Measurements from ENCODE around the gene LY6G6C.

LY6G6C gene

DNA sequence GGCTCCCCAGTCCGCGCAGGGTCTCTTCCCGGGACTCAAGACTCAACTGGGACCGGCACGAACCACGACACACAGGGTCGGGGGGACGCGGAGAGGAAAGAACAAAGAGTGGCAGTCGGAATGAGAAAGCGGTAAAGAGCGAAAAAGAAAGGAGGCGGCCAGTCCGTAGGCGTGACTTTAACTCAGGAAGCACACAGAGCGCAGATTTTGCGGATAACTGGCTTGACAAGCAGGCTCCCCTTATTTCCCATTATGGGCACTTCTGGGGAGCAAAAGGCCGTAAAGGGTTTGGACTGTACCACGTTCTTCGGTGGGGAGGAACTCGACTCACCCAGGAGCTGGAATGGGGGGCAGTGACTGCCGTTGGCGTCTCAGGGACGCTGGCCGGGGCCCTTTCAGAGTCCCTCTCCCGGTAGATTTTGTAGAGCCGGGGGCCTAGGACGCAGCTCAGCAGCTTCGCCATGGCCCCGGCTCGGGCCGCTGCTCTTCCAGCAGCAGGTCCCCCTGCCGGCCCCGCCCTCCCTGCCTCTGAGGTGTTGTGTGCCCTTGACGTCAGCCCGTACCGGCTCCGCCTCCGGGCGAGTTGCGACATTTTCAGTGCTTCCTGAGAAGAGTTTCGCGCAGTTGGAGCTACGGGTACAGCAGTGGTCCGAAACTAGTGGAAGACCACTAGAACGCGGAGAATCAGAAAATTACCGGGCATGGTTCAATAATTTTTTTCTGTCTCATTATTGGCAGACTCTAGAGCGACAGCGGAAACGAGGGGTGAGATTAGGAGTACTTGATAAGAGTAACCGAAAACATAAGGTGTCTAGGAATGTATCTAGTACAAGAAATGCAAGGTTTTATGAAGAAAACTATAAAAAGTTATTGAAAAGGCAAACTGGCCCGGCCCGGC lies 18.5 kb downstream of the LY6G6C start, which contains the start of gene ABHD16A:
ABHD16A (minus strand) TSS at position 506 of the 898 bp plus-strand sequence; CDS start at position 463, 43 bp downstream.
- DNase-seq = peak; percentile 98

DNA sequence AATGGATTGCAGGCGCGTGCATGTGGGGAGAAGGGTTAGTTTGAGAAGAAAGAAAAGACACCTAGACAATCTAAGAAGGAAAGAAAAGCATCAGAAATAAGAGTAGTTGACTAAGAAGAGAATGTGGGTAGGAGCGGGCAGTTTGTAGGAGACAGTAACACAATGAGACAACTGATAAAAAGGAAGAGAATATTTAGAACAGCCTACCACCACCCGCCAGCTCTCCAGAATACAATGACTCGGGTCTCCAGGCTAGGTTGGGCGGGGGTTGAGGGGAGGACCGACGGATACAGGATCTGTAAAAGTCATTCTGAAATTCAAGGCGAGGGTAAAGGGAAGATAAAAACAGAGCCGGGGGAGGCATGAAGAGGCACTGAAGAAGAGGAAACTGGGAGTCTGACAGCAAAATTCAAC lies 19.1 kb downstream of the LY6G6C start:
- DNase-seq = no peak

DNA sequence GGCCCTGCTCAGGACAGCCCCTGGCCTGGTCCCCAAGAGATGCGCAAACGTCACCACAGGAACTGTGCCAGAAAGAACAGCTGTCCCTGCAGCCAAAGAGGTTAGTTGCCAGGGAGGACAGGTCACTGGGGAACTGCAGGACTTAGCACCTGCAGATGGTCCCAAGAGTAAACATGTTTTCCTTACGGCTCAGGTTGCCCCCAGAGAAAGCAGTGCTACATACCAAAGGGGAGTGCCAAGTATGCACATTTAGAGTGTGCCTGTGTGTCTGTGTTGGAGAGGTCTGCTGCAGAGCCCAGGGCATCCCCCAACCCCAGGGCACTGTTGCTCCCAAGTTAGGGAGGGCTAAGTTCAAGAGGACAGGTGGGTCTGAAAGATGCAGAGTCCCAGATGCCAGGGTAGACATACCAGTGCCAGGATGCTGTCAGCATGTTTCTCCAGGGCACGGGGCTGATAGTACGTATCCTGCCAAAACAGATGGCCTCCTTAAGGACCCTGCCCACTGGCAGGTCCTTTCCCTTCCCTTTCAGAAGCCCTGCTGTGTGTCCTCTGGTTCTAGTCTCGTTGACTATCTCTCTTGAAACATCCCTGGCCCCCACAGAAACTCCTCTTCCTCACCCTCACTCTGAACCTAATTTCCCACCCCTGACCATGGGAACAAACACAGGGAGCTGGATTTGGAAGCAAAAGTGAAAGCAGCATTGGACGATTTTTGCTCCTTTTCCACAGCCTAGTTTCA lies 19.7 kb downstream of the LY6G6C start:
- DNase-seq = no peak

DNA sequence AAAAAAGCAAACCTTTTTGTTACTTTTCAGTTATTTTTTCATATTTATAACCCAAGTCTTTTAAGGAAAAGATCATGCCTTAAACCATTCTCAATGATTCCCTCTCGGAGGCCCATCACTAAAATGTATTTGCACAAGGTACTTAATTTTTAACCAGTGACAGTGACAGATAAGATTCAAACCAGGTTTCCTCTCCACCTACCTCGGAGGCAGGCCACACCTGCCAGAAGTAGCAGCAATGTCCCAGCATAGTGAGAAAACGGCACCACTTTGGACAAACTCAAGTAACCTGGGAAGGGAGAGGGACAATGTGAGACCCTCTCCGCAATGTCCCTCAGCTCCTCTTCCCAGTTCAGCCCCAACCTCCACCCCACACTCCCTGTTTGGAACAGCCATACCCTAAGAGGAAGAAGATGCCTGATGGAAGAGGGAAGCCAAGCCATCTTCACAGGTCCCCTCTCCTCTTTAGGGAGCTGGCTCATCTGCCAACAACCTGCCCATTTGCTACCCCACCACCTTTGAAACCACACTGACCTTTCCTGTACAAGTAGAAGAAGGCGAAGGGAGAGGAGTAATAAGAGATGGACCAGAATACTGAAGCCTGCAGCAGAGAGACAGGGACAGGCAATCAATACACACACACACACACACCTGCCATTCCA lies 20.7 kb downstream of the LY6G6C start:
- DNase-seq = no peak

DNA sequence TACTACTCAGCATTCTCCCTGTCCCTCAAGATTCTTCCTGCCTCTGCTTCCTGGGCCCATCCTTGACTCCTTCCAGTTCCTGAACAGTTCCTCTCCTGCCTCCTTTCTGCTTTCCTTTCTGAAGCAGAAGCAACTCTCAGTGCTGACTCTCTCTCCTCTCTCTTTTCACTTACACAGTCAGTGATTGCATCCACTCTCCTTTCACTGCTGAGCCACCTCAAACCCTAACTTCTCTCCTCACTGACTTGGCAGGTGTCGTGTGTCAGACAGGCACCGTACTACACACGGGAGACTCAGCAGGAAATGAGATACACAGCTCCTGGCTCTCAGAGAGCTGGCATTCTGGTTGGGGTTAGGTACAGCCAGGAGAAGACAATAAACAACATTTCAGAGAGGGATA lies 24.0 kb downstream of the LY6G6C start:
- DNase-seq = no peak

DNA sequence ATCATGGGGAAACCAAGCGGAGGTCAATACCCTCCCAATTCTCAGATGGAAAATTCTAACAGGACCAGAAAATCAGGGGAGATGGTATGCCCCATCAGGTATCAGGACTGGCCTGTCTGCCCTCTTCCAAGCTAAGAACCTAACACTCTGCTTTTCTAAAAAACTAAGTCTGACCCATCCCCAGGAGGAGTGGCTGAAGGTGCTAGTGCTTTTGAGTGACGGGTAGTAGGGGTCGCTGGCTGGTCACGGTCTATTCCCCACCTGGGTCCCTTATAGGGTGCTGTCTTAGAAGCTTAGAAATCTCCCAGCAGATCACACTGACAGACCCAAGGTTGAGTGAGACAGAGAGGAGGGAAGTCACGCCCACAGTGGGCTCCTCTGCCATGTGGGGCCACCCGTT lies 28.0 kb downstream of the LY6G6C start:
- no peak for DNase-seq

DNA sequence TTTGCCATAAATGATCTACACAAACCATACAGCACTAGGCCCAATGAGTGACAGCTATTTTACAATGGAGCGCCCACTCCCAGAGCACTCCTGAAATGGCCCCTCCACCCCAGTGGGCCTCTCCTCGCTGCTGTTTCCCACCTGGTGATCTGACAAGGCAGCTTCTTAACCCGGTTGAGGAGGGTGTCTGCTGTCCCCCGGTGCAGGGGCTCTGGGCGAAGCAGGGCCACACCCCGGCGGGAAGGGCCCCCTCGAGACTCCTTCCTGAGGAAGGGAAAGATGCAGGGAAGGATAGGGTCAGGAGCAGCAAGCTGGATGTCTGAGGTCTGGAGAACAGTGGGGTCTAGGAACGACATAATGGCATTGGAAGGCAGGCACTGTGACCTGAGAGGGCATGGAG lies 28.7 kb downstream of the LY6G6C start:
- no peak for DNase-seq

DNA sequence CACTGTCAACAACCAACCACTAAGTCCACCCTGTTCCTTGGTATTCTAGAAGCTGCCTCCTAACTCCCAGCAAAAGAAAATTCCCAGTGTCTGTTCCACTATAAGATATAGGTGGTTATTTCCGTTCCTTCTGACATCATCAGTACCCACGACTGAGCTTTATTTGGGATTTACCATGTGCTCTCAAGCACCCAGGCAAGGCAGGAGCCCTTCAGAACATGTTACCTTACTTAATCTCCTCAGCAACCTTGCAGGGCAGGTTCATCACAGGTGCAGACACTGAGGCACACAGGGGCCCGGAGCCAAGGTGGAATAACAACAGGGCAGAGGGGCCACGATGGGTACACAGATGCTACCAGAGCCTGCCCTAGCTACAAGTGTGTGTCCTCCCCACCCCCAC lies 29.2 kb downstream of the LY6G6C start:
- no peak for DNase-seq

DNA sequence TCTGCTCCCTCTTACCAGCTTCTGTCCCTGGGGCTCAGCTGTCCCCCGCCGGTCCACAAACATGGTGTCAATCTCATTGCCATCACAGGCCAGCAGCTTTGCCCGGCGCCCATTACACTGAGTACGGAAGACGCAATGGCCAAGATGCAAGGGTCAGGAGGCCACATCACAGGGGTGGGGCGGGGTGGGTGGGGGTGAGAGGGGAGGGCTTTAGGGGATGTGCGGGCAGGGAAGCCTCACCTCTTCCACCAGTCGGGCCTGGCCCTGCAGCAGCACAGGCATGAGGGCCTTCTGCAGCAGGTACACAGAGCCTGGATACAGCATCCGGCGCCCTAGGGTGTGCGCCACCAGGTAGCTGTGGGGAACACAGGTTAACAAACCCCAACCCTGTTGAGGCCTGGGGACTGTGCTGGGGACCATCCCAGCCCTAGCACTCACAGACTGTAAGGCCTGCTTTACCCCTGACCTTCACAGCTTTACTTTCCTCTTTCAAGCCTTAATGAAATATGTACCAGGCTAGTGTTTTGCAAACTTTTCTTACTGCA lies 29.9 kb downstream of the LY6G6C start:
- DNase-seq = no peak

DNA sequence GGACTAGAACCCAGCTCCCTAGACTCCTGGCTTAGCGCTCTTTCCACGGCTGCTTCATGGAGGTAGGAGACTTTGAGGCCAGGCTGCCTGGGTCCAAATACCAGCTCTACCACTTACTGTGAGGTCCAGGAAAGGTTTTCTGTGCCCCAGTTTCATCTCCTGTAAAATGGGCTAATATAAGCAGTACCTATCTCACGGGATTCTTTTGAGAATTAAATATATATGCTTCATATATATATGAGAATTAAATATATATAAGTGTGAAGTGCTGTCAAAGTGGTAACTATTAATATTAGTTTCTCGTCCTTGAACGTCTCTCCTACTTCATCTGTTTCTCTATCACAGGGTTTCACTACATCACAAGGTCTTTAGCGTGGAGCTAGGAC lies 30.5 kb downstream of the LY6G6C start:
- DNase-seq = no peak

DNA sequence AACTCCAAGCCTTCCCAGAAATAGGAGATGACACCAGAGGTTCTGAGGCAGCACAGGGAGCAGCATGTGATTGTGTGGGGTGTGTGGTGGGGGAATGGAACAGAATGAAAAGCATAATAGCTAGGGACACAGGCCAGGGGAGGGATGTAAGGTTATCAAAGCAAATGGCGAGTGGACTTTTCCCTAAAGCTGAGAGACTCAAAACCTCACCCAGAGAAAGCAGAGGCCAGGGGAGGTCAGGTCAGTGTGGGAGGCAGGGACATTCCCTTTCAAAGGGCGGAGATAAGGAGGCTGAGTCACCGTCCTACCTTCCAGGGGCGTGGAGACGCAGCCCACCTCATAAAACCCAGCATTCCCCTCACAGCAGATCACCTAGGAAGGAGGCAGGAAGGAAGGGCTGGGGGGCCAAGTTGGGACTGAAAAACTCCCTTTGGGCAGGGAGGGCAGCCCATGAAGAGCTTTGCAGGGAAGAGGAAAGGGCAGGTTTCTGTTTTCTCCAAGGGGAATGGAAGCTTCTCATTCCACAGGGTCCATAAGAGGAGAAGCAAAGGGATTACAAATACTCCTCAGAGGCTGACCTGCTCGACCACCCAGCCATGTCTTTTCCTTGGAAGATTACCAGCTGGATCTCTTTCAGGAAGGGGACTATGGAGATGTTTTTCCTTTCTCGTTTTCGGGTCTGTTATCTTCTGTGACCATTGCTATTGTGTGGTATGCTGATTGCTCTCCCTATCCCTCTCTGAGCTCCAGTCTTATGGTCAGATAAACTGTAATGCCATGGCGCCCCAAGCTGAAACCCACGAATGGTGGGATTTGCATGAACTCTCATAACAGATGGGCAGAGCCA lies 31.1 kb downstream of the LY6G6C start:
- no peak for DNase-seq

DNA sequence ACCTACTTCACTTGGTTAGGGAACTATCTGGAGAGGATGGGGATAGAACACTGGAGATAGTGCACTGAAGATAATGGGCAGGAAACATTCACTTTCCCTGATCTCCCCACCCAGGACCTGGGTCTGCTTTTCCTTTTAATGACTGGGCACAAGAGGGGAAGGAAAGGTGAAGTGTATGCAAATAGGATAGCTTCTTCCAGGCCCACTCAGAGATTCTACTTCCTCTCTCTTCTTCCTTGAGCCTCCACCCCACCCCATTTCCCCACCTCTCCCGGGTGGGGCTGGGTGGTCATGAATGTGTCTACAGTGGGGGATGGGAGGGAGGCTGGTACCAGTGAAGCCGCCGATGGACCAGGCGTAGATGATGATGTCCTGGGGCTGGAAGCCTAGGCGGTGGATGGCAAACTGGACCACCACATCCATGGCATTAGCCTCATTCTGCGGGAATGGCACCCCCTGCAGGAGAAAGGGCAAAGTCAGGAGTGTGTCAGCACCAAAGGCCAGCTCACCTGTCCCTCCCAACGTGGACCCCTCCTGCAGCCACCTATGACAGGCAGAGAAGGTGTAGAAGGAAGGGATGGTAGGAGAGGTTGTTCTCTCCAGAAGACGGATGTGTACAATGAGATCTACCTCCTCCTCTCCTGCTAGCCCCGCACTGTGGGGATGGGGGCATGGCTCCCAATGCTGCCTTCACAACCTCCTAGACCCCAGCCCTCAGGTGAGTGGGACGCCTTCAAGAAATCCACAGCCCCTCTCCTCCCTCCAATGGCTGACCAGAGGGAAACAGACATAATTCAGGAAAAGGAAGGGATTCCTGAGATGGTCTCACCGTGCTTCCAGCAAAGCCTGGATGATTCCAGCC lies 32.1 kb downstream of the LY6G6C start:
- peak in 1 of 2 donors; percentile 18 for DNase-seq

DNA sequence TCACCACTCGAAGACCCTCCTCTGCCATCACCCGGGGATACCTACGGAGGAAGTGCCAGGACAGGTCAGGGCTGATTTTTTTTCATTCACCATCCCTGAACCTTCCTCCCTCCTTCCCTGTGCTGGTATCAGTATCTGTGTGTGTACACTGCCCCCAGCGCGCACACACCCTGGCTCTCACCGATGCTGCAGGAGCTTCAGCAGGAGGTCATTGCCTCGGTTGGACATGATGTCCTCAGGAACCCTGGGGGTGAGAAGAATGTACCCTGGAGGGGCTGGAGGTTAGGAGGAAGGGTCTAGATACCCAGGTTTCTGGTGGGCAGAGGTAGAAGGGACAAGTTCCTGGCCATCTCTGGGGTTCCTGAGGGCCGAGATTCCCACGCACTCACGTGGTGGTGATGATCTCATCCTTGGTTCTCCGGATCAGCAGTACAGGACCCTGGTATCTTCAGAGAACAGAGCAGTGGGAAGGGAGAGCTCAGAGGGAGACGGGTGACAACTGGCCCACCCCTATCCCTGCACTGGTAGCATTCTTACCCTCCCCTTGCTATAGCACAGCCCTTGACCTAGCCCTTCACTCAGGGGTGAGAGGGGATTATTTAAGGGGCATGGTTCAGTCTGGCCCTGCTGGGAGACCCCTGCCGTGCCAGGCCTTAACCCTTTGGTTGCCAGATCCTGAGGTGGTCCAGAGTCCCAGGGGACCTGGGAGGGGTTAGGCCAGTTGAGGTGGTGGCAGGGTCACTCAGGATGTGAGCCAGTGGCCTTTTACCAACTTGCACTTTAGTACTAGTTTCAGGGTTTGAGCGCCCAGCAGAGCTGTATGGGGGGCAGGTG lies 33.5 kb downstream of the LY6G6C start:
- no peak for DNase-seq

DNA sequence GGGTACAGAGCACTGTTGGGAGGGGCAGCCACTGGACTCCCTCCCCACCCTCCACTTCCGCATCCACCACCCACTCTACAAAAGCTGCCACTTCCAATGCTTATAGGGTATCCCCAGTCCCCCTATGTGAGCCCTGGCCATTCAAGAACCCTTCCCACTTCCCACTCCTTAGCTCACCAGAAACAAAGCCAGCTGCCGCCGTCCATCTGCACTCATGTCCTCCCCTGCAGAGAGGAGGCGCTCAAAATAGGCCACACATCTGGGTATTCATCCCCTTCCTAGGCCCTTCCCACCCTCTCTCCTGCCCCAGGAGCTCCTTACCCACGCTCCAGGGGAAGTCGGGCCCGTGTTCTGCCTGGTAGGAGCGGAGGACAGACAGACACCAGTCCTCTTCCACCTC lies 34.2 kb downstream of the LY6G6C start:
- DNase-seq = no peak

DNA sequence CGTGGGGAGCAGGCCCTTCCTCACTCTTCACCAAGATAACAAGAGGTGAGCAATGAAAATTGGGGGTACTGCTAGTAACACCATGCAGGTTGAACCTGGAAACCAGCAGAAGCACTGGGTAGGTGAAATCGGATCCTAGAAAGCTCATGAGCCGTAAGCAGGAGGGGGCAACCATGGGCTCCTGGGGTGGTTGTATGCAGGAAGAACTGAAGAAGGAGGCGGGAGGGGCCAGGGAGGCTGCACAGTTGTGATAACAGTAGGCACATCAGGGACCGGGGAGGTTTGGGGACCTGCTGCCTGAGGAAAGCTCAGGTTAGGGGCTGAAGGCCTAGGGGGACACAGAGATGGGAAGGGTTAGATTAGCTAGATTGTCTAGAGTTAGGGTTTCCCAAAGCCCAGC lies 35.1 kb downstream of the LY6G6C start:
- no peak for DNase-seq

DNA sequence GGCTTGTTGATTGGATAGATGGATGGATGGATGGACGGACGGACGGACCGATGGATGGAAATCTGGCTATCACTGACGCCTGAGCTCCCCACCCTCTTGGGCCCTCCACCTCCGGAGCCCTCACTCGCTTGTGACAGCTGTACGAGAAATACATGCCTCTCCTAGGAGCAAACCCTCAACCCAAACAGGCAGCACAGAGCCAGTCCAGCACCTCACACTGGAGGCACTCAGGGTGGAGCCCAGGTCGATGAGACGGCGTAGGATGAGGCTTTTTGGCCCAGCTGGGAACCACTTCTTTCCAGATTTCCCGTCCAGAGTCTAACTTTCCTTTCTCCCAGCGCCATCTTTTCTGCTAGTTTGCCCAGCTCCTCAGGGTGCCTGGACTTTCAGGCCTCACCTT lies 38.0 kb downstream of the LY6G6C start:
- DNase-seq = no peak

DNA sequence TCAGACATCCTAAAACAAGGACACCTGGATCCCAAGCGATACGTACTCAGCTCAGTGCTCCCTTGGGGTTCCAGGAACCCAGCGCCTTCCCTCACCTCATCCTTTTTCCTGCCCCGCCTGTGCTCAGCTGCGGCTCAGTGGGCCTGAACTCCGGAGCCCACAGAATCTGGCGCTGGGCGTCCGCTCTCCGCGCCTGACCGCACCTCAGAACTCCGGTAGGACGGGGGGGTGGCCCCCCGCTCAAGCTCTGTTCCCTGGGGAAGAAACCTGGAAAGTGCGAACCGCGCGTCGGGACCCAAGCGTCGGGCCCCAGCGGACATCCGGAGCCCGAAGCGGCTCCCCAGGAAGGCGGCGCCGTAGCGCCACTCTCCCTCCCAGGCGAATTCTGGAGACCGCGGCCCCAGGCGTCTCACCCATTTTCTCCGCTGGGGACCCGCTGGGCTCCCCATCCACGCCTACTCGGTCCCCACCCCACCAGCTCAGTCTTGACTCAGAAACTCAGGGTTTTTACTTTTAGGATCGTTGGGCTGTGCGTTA lies 40.3 kb downstream of the LY6G6C start:
- peak; percentile 9 to 44 for DNase-seq

DNA sequence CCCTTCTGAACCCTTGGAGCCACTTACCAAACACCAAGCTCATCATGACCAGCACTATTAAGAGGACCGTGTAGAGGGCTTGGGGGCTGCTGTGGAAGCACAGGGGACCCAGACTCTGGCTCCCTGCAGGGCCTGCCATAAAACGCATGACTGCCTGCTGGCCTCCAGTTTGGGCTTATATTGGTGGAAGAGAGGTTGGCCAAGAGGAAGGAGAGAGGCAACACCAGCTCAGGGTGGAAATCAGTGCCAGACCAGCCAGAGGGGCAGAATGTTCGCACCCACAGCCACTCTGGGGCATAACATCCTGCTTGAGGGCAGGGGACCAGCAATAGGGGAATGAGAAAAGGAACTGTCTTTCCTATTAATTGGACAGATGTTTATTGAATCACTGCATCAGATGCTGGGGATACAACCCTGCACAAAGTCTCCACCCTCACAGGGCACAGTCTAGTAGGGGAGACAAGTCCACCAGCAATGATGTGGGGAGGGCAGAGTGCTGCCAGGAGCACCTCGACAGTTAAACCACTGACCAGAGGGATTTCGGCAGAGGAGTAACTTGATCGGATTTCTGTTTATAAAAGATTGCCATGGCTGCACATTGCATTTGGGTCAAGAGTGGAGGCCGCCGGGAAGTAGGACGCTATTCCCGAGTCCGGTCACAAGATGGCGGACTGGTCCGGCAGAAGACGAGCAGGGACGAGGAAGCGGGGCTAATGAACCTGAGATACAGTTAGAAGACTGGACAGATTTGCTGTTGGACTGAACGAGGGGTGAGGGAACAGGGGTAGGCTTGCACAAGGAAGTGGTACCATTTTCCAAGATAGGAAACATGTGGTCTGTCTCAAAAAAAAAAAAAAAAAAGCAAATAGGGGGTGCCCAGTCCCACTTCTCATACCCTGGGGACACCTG lies 41.1 kb downstream of the LY6G6C start, which contains the start of gene LY6G5C:
LY6G5C (minus strand) TSS at position 842 of the 909 bp plus-strand sequence; CDS start at position 148, 694 bp downstream.
- DNase-seq = peak; percentile 77 to 80

DNA sequence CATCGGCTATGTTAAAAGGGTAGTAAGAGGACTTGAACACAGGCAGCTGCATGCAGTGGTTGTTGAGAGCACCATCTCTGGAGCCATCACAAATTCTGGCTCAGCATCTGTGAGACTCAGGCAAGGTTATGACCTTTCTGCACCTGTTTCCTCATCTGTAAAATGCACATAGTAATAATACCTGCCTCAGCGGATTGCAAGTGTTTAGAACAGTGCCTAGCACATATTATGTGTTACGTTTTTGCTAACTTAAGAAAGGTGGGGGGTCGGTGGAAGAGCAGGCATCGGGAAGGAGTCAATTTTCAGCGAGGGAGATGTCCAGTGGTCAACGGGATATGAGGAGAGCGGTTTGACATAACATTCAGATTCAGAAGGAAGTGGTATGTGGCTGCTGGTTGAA lies 43.6 kb downstream of the LY6G6C start:
- DNase-seq = no peak

Measured in CD4-positive, alpha-beta T cell treated with Interferon alpha-2 for 1 hour (primary cell).